Mesodermal cell (in vitro differentiated cells): ENCODE data around the gene CERK.

Source experiments
- H3K27ac ChIP-seq: 2 replicates; pipeline ENCODE4 v1.7.0; 2013; ENCODE audit warnings: mild to moderate bottlenecking, low read depth, low read length, moderate library complexity; ENCODE audit not compliant: severe bottlenecking
- H3K36me3 ChIP-seq: 2 replicates; pipeline ENCODE4 v1.7.1; 2013; ENCODE audit warnings: mild to moderate bottlenecking, low read length, moderate library complexity; ENCODE audit not compliant: control insufficient read depth, insufficient read depth
- H3K4me1 ChIP-seq: one replicate; pipeline ENCODE4 v1.7.1; 2013; ENCODE audit warnings: mild to moderate bottlenecking, low read length; ENCODE audit not compliant: insufficient read depth, control insufficient read depth, poor library complexity, severe bottlenecking
- H3K4me3 ChIP-seq: 2 replicates; pipeline ENCODE4 v1.7.0; 2013; ENCODE audit warnings: low read length, control low read depth, mild to moderate bottlenecking; ENCODE audit not compliant: insufficient read depth, poor library complexity, severe bottlenecking; ENCODE audit errors: extremely low read depth
- H3K9me3 ChIP-seq: 2 replicates; pipeline ENCODE4 v1.7.1; 2013; ENCODE audit warnings: mild to moderate bottlenecking, low read length, moderate library complexity; ENCODE audit not compliant: control insufficient read depth
- WGBS, 2 experiments: methylation state at CpG; one replicate each; pipeline ENCODE4 v1.1.5; 2013; ENCODE audit warnings: missing lambda C conversion rate in 2 of 2; ENCODE audit not compliant: insufficient coverage in 2 of 2; 5-methylcytosine and 5-hydroxymethylcytosine counted together

The CERK gene

GRCh38 chr22:46684706-46685105, 53.3 kb downstream of the CERK start:
- peaks cover 48% of the 10 kb centered on the region for H3K36me3 ChIP-seq
- WGBS, 2 experiments, result 94 to 98% methylated on average over 9 of the region's 10 CpGs

DNA sequence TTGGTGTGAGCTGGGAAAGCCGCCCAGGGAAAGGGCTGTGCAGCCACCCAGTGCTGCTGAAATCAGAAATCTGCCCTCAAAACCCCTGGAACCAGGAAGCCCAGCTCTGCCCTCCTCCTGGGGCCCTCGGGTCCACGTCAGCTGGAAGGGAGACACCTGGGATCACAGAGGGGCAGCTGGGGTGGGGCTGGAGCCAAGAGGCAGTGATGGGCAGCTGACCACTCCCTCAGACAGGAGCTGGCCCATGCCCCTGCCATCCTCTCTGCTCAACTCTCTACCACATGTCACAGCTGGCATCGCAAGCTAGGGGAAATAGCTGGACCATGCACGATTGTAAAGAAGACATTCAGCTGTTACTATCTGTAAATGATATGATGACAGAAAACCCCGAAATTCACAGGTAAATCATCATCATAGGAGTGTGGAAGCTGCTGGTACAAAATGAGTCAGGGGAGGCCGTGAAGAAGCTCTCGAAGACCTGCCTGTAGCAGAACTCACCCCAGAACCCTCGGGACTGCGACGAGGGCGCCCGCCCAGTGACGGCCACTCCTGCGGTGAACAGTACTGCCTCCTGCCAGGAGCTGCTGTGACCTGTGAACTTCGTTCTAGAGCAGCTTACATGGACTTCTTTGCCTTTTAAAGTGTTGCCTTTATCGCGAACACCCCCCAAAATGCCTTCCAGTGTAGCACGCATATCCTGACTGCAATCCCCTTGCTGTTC, 55.9 kb downstream of the CERK start:
- Histone ChIP-seq H3K9me3 (no peaks in the 10 kb centered on the region), H3K36me3 (peaks cover 31% of the 10 kb centered on the region), H3K4me1 (no peaks in the 10 kb centered on the region), H3K27ac (no peak overlapping the region), H3K4me3 (no peak overlapping the region)
- 93 to 97% methylated on average over 15 to 19 of the region's 19 CpGs for WGBS, 2 experiments

More at GRCh38 chr22:46684706-46685105, 53.3 kb downstream of the CERK start:
- Histone ChIP-seq H3K9me3 (no peaks in the 10 kb centered on the region), H3K27ac (no peak overlapping the region), H3K4me3 (no peak overlapping the region), H3K4me1 (no peaks in the 10 kb centered on the region)

- no peaks in the 10 kb centered on the region for H3K4me1 ChIP-seq
- 87 to 88% methylated on average over 5 to 6 of the region's 7 CpGs for WGBS, 2 experiments
- peaks cover 24% of the 10 kb centered on the region for H3K36me3 ChIP-seq
- H3K9me3 ChIP-seq, result no peaks in the 10 kb centered on the region
- no peak overlapping the region for H3K27ac ChIP-seq
- no peak overlapping the region for H3K4me3 ChIP-seq
These were observed 57.0 kb downstream of the CERK start for GRCh38 chr22:46681010-46681409.

DNA sequence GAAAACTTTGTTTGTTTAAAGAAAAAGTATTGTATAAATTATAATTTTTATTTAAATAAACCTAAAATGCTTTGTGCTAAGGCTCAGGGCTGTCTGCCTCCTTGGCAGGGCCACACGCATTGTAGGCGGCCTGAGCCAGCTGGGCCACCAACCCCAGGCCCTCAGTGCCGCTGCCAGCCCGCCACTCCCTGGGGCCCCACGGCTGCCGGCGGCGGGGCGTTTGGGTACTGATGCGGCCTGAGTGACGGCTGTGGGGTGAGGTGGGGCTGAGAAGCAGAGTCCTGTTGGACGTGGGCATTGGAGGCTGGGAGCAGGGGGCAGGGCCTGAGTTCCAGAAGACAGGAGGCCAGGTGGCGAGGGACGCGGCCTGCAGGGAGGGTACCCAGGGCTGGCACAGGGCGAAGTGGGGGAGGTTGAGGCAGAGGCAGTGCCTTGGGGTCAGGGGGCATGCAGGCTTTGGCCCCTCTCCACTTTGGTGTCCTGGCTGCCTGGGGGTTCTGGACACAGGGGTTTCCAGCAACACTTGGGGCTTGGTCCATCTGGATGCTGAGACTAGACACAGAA, 58.3 kb downstream of the CERK start:
- H3K4me1 ChIP-seq, result no peaks in the 10 kb centered on the region
- no peak overlapping the region for H3K27ac ChIP-seq
- no peak overlapping the region for H3K4me3 ChIP-seq
- H3K9me3 ChIP-seq, result no peaks in the 10 kb centered on the region
- 98 to 99% methylated on average over 9 to 10 of the region's 16 CpGs for WGBS, 2 experiments
- peaks cover 21% of the 10 kb centered on the region for H3K36me3 ChIP-seq

DNA sequence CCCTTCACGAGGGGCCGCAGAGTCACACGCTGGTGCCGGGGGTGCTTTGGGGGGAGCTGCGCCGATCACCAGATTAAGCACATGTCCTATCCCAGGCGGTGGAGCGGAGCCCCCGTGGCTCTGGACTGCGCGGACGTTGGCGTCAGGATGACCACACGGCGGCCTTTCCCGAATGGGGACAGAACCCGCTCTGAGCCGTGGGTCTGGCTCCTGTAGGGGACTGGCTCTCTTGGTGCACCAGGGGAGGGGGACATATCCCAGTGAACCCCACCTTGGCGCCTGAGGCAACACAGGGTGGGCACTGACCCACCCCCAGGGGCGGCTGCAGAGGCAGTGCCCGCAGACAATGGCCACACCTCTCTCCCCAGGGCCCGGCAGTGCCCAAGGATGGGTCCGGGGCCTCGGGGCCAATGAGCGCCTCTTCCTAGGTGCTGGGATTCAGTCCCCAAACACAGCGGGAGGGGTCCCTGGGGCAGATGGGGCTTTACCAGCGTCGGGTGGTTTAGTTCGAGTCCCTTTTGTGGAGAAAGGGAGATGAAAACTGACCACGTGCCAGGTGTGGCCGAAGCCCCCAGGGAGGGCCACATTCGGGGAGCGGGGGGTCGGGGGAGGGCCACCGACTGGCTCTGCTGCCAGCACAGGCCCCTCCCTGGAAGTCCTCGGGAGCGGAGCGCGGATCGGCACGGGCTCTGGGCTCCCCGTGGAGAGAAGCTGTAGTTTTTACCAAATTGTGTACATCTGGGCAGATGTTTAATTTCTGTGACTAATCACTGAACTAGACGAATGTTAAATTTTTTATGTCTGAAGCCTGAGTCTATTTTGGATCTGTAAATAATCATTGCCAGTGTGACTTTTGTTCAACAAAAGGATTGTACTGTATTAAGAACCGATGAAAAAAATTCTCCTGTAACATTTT, 59.0 kb downstream of the CERK start:
- Histone ChIP-seq H3K36me3 (peaks cover 24% of the 10 kb centered on the region), H3K4me3 (no peak overlapping the region), H3K27ac (no peak overlapping the region), H3K4me1 (no peaks in the 10 kb centered on the region), H3K9me3 (no peaks in the 10 kb centered on the region)
- WGBS, 2 experiments, result 94 to 95% methylated on average over 24 to 41 of the region's 44 CpGs

DNA sequence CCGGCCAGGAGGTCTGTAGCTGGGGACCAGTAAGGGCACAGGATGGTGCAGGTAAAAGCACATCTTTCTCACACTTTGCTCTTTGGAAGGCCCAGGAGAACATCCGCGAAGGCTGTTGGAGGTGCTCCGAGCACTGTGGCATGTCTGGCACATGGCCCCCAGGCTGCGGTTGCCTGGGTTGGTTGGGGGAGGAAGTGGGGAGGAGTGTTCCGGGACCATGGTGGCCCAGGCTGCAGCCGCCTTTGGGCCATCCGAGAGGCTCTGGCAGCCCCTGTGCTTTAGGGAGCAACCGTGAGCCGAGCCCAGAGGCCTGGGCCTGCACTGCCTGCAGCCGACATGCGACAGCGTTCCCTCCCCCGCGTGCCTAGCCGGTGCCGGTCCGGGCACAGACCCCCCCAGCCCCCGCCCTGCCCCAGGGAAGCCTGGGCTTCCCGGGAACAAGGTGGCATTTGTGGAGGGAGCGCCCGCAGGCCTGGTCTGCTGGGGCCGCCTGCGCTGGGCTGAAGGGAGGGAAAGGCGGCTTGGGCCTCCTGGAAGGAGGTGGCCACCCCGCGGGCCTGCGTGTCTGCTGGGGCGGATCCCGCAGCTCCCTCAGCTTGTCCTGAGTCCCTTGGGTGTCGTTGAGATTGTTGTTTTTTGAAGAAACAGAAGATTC, 59.9 kb downstream of the CERK start:
- no peak overlapping the region for H3K27ac ChIP-seq
- 91 to 95% methylated on average over 17 to 28 of the region's 31 CpGs for WGBS, 2 experiments
- no peaks in the 10 kb centered on the region for H3K4me1 ChIP-seq
- H3K36me3 ChIP-seq, result peaks cover 24% of the 10 kb centered on the region
- no peak overlapping the region for H3K4me3 ChIP-seq
- H3K9me3 ChIP-seq, result no peaks in the 10 kb centered on the region

DNA sequence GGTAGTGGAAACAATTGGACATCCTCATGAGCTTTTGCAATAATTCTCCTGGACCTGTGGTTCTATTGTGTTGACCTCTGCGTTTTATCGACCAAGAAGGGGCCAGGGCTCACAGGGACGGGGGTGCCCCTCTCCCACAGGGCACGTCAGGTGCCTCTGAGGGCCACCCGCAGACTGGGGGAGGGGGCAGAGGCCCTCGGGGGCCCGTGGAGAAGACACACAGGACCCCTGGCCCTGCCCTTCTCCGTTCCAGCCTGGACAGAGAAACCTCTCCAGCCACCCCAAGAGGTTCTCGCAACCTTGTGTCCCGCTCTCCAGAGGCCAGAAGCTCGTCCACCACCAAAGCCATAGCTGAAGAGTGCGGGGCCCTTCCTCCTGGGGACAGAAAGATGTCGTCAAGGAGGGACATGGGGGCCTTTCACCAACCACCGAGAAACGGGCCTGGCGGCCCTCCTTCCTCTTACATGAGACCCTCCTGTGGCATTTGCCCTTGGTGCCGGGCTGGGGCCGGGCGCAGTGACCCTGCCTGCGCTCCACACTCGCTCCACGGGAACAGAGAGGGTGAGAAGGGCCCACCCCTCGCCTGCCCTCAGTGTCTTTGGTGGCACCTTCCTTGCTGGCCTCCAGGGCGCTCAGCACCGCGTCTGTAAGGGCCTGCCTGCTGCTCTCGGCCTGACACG, 60.6 kb downstream of the CERK start:
- H3K36me3 ChIP-seq, result peaks cover 27% of the 10 kb centered on the region
- no peak overlapping the region for H3K27ac ChIP-seq
- 94 to 96% methylated on average over 27 to 28 of the region's 28 CpGs for WGBS, 2 experiments
- no peaks in the 10 kb centered on the region for H3K9me3 ChIP-seq
- no peak overlapping the region for H3K4me3 ChIP-seq
- no peaks in the 10 kb centered on the region for H3K4me1 ChIP-seq

- Histone ChIP-seq H3K9me3 (no peaks in the 10 kb centered on the region), H3K4me1 (no peaks in the 10 kb centered on the region), H3K27ac (no peak overlapping the region), H3K4me3 (no peak overlapping the region), H3K36me3 (peaks cover 27% of the 10 kb centered on the region)
- 95 to 97% methylated on average over 13 to 14 of the region's 14 CpGs for WGBS, 2 experiments
These were observed 61.2 kb downstream of the CERK start for GRCh38 chr22:46676881-46677280.

- Histone ChIP-seq H3K9me3 (no peaks in the 10 kb centered on the region), H3K4me3 (no peak overlapping the region), H3K4me1 (no peaks in the 10 kb centered on the region), H3K27ac (no peak overlapping the region), H3K36me3 (peaks cover 27% of the 10 kb centered on the region)
- WGBS, 2 experiments, result 93 to 95% methylated on average over 13 to 14 of the region's 15 CpGs
These were observed 61.6 kb downstream of the CERK start for GRCh38 chr22:46676479-46676878.

GRCh38 chr22:46675938-46676337, 62.1 kb downstream of the CERK start:
- H3K9me3 ChIP-seq, result no peaks in the 10 kb centered on the region
- WGBS, 2 experiments, result 93 to 94% methylated on average over 12 to 13 of the region's 16 CpGs
- peaks cover 27% of the 10 kb centered on the region for H3K36me3 ChIP-seq
- H3K4me1 ChIP-seq, result no peaks in the 10 kb centered on the region
- H3K4me3 ChIP-seq, result no peak overlapping the region
- no peak overlapping the region for H3K27ac ChIP-seq
